Activated B cell treated with CpG ODN at 0.5 μM for 24 hours (primary cell): ENCODE results near the gene IGFBP7. TPM values are rescaled to one million over a fixed set of nuclear protein-coding genes. Genes with fewer than 3 reads are reported as not detected.

Experiments used
- ATAC-seq: fragments of 200-7000 bp; cut with Tn5 transposase; one replicate; pipeline ENCODE4 v1.10.0; 2021; ENCODE audit warnings: low read depth, mild to moderate bottlenecking, moderate library complexity
- CTCF ChIA-PET: fragments of 350-600 bp; sonication (Branson Sonifier 250); formaldehyde crosslinking; loops from one replicate; lab custom pipeline; 2021; ENCODE audit warnings: antibody characterized with exemption; lab: Charles Lee
- POLR2A ChIA-PET: fragments of 350-600 bp; sonication (Branson Sonifier 250); formaldehyde crosslinking; loops from one replicate; lab custom pipeline; 2021; ENCODE audit warnings: antibody characterized with exemption; lab: Charles Lee
- DNase-seq: peaks from one replicate; pipeline ENCODE4 v3.0.0; 2022
- H3K27ac Mint-ChIP-seq: one replicate; pipeline ENCODE4 v1.8.0; 2020; ENCODE audit warnings: mixed read lengths
- H3K27me3 Mint-ChIP-seq: one replicate; pipeline ENCODE4 v1.8.0; 2021; ENCODE audit warnings: mixed read lengths
- H3K36me3 Mint-ChIP-seq: one replicate; pipeline ENCODE4 v1.8.0; 2021; ENCODE audit warnings: low read depth, mixed read lengths
- H3K4me1 Mint-ChIP-seq: one replicate; pipeline ENCODE4 v1.8.0; 2021; ENCODE audit warnings: mixed read lengths
- H3K4me3 Mint-ChIP-seq: one replicate; pipeline ENCODE4 v1.8.0; 2020; ENCODE audit warnings: mild to moderate bottlenecking, mixed read lengths
- H3K9me3 Mint-ChIP-seq: one replicate; pipeline ENCODE4 v1.8.0; 2020; ENCODE audit warnings: mixed read lengths
- CTCF ChIP-seq: fragments of 200-600 bp; IDR thresholded peaks from one replicate; pipeline ENCODE4 v1.8.0; 2022; ENCODE audit warnings: antibody characterized with exemption, mild to moderate bottlenecking
- intact Hi-C: fragments of 100-400 bp; cut with micrococcal nuclease; formaldehyde crosslinking; loops from one replicate; pipeline ENCODE4 v1.15.1; 2024
- total RNA-seq: library from RNA; stranded (reverse); gene quantifications from 2 replicates; pipeline ENCODE4 v1.2.3, GENCODE V29; 2022

The IGFBP7 gene
- total RNA-seq, 1 donor from 2014 or later: not detected

GRCh38 chr4:57078685-57079521 lies 31.3 kb downstream of the IGFBP7 start:
- intact Hi-C loops: no loop called here
- CTCF ChIA-PET: no interaction called here
- Mint-ChIP-seq H3K4me3 (no peak overlapping the region), H3K9me3 (no peaks in the 10 kb centered on the region), H3K36me3 (no peaks in the 10 kb centered on the region), H3K27ac (no peak overlapping the region), H3K27me3 (peaks cover 7% of the 10 kb centered on the region), H3K4me1 (no peaks in the 10 kb centered on the region)
- DNase-seq (no peak), ATAC-seq (no peak)
- TF ChIP-seq CTCF: no peak
- POLR2A ChIA-PET: no interaction called here

DNA sequence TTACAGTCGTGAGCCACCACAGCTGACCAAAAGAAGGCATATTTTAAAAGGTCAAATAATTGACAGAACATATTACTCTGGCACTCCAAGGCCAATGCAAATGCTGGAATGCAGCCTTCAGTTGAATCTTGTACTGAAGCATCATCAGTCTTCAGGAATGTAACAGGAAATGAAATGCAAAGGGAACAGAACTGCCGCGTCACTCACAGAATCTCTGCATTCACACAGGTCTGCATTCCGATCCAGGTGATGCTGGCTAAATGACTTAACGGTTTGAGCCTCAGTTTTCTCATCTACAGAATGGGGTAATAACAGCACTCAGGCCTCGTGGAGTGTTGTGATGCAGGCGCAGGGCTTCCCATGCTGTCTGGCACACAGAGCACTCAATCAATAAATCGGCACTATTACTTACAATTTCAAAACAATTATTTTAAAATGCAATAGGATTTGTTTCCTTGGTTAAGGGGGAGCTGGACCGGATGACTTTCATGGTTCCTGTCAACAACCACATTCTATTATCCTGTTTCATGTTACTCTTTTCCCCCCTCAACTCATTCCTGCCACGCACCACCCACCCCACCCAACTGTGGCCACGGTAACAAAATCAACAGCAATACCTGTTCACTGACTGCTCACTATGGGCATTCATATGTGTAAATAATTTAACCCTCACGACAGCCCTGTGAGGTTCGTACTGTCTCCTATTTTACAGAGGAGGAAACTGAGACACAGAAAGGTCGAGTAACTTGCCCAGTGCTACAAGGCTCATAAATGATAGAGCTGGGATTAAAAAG lies 32.4 kb downstream of the IGFBP7 start:
- Mint-ChIP-seq H3K4me1 (no peaks in the 10 kb centered on the region), H3K36me3 (no peaks in the 10 kb centered on the region), H3K27me3 (peaks cover 7% of the 10 kb centered on the region), H3K9me3 (no peaks in the 10 kb centered on the region), H3K27ac (no peak overlapping the region), H3K4me3 (no peak overlapping the region)
- CTCF ChIA-PET: no interaction called here
- DNase-seq (no peak), ATAC-seq (no peak)
- no peak for TF ChIP-seq CTCF
- POLR2A ChIA-PET: no interaction called here
- intact Hi-C loops: no loop called here

DNA sequence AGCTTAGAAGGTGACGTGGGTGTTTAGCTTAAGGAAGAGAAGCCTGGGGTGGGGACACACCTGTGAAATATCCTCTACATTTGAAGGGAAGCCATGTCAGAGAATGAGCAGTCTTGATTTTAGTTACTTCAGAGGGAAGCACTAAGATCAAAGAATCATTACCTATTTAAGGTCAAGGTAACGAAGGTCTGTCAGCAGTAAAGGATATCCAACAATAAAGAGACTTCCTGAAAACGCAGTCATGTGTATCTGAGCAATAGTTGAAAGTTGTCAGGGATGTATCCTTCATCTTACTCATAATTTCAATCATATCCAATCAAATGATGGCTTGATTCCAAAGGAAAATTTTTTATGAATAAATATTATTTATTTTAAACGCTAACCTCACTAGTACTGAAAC lies 33.5 kb downstream of the IGFBP7 start:
- H3K27me3 Mint-ChIP-seq: peaks cover 7% of the 10 kb centered on the region
- no peaks in the 10 kb centered on the region for H3K4me1 Mint-ChIP-seq
- DNase-seq: no peak
- H3K36me3 Mint-ChIP-seq: no peaks in the 10 kb centered on the region
- no peak overlapping the region for H3K4me3 Mint-ChIP-seq
- H3K9me3 Mint-ChIP-seq: no peaks in the 10 kb centered on the region
- no peak for TF ChIP-seq CTCF
- H3K27ac Mint-ChIP-seq: no peak overlapping the region
- ATAC-seq: no peak
- intact Hi-C loops: no loop called here
- POLR2A ChIA-PET: no interaction called here
- CTCF ChIA-PET: no interaction called here

DNA sequence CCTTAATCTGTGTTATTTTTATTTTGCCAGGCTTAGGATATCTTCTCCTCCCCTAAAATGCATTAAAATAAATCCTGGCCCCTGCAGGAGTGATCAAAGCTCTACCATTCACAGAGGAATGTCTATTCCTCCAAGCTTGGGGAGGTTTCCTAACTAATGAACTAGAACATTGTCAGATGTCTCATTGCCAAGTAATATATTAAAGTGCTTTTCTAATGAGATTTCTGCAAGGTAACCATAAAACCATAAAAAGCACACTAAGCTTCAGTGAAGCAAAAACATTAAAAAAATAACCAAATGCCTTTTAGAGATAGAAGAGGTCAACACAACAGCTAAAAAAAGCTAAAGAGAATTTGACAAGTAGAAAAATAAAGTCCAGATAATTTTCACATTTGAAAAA lies 34.8 kb downstream of the IGFBP7 start:
- H3K27ac Mint-ChIP-seq: no peak overlapping the region
- intact Hi-C loops: no loop called here
- CTCF ChIA-PET: no interaction called here
- peaks cover 7% of the 10 kb centered on the region for H3K27me3 Mint-ChIP-seq
- POLR2A ChIA-PET: no interaction called here
- H3K36me3 Mint-ChIP-seq: no peaks in the 10 kb centered on the region
- DNase-seq (no peak), ATAC-seq (no peak)
- H3K4me3 Mint-ChIP-seq: no peak overlapping the region
- no peak for TF ChIP-seq CTCF
- no peaks in the 10 kb centered on the region for H3K4me1 Mint-ChIP-seq
- no peaks in the 10 kb centered on the region for H3K9me3 Mint-ChIP-seq

GRCh38 chr4:57074744-57075143 lies 35.4 kb downstream of the IGFBP7 start:
- Mint-ChIP-seq H3K4me3 (no peak overlapping the region), H3K4me1 (no peaks in the 10 kb centered on the region), H3K9me3 (no peaks in the 10 kb centered on the region), H3K27ac (no peak overlapping the region), H3K27me3 (peaks cover 7% of the 10 kb centered on the region), H3K36me3 (no peaks in the 10 kb centered on the region)
- ChIA-PET POLR2A (no interaction called here), CTCF (no interaction called here)
- intact Hi-C loops: no loop called here
- DNase-seq: no peak
- ATAC-seq: no peak
- no peak for TF ChIP-seq CTCF
